HepG2 (cell line): ENCODE measurements around the gene PMS1. TPM values are rescaled to one million over a fixed set of nuclear protein-coding genes. Genes with fewer than 3 reads are reported as not detected.

Experiments used
- ATAC-seq: fragments of 200-7000 bp; cut with Tn5 transposase; 3 replicates; pipeline ENCODE4 v1.9.1; 2020; ENCODE audit warnings: mild to moderate bottlenecking, moderate library complexity
- BruUV-seq: library from RNA; stranded (reverse); fragments of 400-500 nt; replicated peaks from 2 replicates; lab custom pipeline; 2021; lab: Mats Ljungman, UMichigan
- CTCF ChIA-PET: fragments of 300-600 bp; formaldehyde crosslinking; extraction: SDS; loops from one replicate; lab custom pipeline; 2021; ENCODE audit warnings: low total read pairs, inconsistent platforms, low intra/inter-chr PET ratio; lab: Yijun Ruan, JAX
- POLR2A ChIA-PET: fragments of 350-600 bp; sonication (Branson Sonifier 250); formaldehyde crosslinking; loops from one replicate; lab custom pipeline; 2020; ENCODE audit warnings: antibody characterized with exemption, inconsistent platforms; lab: Yijun Ruan, JAX
- DNase-seq: peaks from one replicate; pipeline ENCODE4 v3.0.0-alpha.2; 2015; ENCODE audit warnings: low spot score
- FAIRE-seq: peaks from 3 replicates; lab custom pipeline; 2011; peaks lifted over from hg19 to GRCh38; lab: Jason Lieb, UNC
- H2AFZ ChIP-seq: one replicate; pipeline ENCODE4 v1.6.1; 2011; ENCODE audit warnings: low read length, inconsistent platforms
- H3K27ac ChIP-seq: fragments of 300-600 bp; 3 replicates; pipeline ENCODE4 v1.8.0; 2011; ENCODE audit warnings: mixed run types, mild to moderate bottlenecking, mixed read lengths, low read length, inconsistent platforms; ENCODE audit not compliant: insufficient read depth; ENCODE audit errors: extremely low read length
- H3K27me3 ChIP-seq, 2 experiments: fragments of 200-600 bp in 1 of 2; 2 replicates in 1 of 2; 3 replicates in 1 of 2; pipeline versions ENCODE4 v1.6.0 to v1.8.0; 2011; ENCODE audit warnings: low read length in 2 of 2, mild to moderate bottlenecking in 2 of 2, moderate library complexity in 2 of 2, inconsistent platforms in 1 of 2; ENCODE audit not compliant: insufficient read depth in 2 of 2, control insufficient read depth in 1 of 2
- H3K36me3 ChIP-seq, 2 experiments: fragments of 200-600 bp in 1 of 2; replicated peaks in 1 of 2; 2 replicates in 1 of 2; 3 replicates in 1 of 2; pipeline versions ENCODE4 v1.5.1 to v1.8.0; 2011; ENCODE audit warnings: low read length in 2 of 2, inconsistent platforms in 1 of 2; ENCODE audit not compliant: insufficient read depth in 2 of 2, control insufficient read depth in 1 of 2
- H3K4me1 ChIP-seq: 2 replicates; pipeline ENCODE4 v1.5.1; 2012; ENCODE audit warnings: low read length, inconsistent platforms; ENCODE audit not compliant: insufficient read depth
- H3K4me2 ChIP-seq: 2 replicates; pipeline ENCODE4 v1.6.0; 2011; ENCODE audit warnings: low read depth, low read length, inconsistent platforms
- H3K4me3 ChIP-seq, 3 experiments: fragments of 200-600 bp in 1 of 3; sonication (generic), shearing (Covaris generic) in 1 of 3; replicated peaks in 1 of 3; 2 replicates each; pipeline ENCODE4 v1.5.1; 2011 to 2016; ENCODE audit warnings: low read length in 3 of 3, inconsistent platforms in 2 of 3, low read depth in 2 of 3, mild to moderate bottlenecking in 2 of 3, control low read depth in 1 of 3, mixed read lengths in 1 of 3; ENCODE audit not compliant: insufficient read depth in 1 of 3
- H3K79me2 ChIP-seq: one replicate; pipeline ENCODE4 v1.6.1; 2011; ENCODE audit warnings: low read length, inconsistent platforms; ENCODE audit not compliant: insufficient read depth
- H3K9ac ChIP-seq: 2 replicates; pipeline ENCODE4 v1.6.0; 2011; ENCODE audit warnings: mild to moderate bottlenecking, low read depth, low read length, inconsistent platforms; ENCODE audit not compliant: insufficient read depth
- H3K9me3 ChIP-seq: 2 replicates; pipeline ENCODE4 v1.5.1; 2012; ENCODE audit warnings: mild to moderate bottlenecking, low read length
- H4K20me1 ChIP-seq: 2 replicates; pipeline ENCODE4 v1.6.0; 2011; ENCODE audit warnings: inconsistent platforms, mild to moderate bottlenecking, low read length, moderate library complexity; ENCODE audit not compliant: insufficient read depth
- CENPT ChIP-seq: sonication (generic); formaldehyde crosslinking; IDR thresholded peaks from 2 replicates; pipeline ENCODE4 v1.8.0; 2022; ENCODE audit warnings: low read depth, mild to moderate bottlenecking, moderate library complexity, missing genetic modification reagents
- GFI1 ChIP-seq: sonication (generic); formaldehyde crosslinking; IDR thresholded peaks from 2 replicates; pipeline ENCODE4 v1.5.0; 2020; ENCODE audit warnings: missing genetic modification reagents, mild to moderate bottlenecking, borderline replicate concordance
- HES4 ChIP-seq: sonication (generic); formaldehyde crosslinking; IDR thresholded peaks from 2 replicates; pipeline ENCODE4 v1.9.0; 2021; ENCODE audit warnings: mild to moderate bottlenecking, missing genetic modification reagents, borderline replicate concordance
- JDP2 ChIP-seq: sonication (generic); formaldehyde crosslinking; IDR thresholded peaks from 2 replicates; pipeline ENCODE4 v1.8.1; 2022; ENCODE audit warnings: missing genetic modification reagents, borderline replicate concordance
- MLLT10 ChIP-seq: sonication (generic); formaldehyde crosslinking; IDR thresholded peaks from 2 replicates; pipeline ENCODE4 v1.4.0; 2020; ENCODE audit warnings: missing genetic modification reagents
- NR3C1 ChIP-seq: sonication (generic); formaldehyde crosslinking; IDR thresholded peaks from 2 replicates; pipeline ENCODE4 v1.4.0; 2020; ENCODE audit warnings: missing genetic modification reagents
- SCMH1 ChIP-seq: sonication (generic); formaldehyde crosslinking; IDR thresholded peaks from 2 replicates; pipeline ENCODE4 v1.9.0; 2021; ENCODE audit warnings: missing genetic modification reagents, mild to moderate bottlenecking, borderline replicate concordance
- SNAPC2 ChIP-seq: sonication (generic); formaldehyde crosslinking; IDR thresholded peaks from 2 replicates; pipeline ENCODE4 v1.8.1; 2022; ENCODE audit warnings: mild to moderate bottlenecking, missing genetic modification reagents
- SOX5 ChIP-seq: IDR thresholded peaks from 2 replicates; pipeline ENCODE4 v1.6.1; 2016; ENCODE audit warnings: borderline replicate concordance
- SP1 ChIP-seq, 2 experiments: fragments of 450-650 bp in 1 of 2; sonication (generic) in 1 of 2; formaldehyde crosslinking in 1 of 2; IDR thresholded peaks; 2 replicates each; pipeline versions ENCODE4 v1.4.0 to v1.6.1; 2016 to 2020; ENCODE audit warnings: missing genetic modification reagents in 1 of 2
- ZNF225 ChIP-seq: sonication (generic); formaldehyde crosslinking; IDR thresholded peaks from 2 replicates; pipeline ENCODE4 v1.4.0; 2020; ENCODE audit warnings: mild to moderate bottlenecking, missing genetic modification reagents
- ZNF761 ChIP-seq: sonication (generic); formaldehyde crosslinking; conservative IDR thresholded peaks from 2 replicates; pipeline ENCODE4 v1.4.0; 2020; ENCODE audit warnings: mild to moderate bottlenecking, missing genetic modification reagents
- ZNF780A ChIP-seq: sonication (generic); formaldehyde crosslinking; IDR thresholded peaks from 2 replicates; pipeline ENCODE4 v1.8.0; 2022; ENCODE audit warnings: mild to moderate bottlenecking, missing genetic modification reagents, moderate library complexity
- ZSCAN30 ChIP-seq: sonication (generic); formaldehyde crosslinking; IDR thresholded peaks from 2 replicates; pipeline ENCODE4 v1.5.0; 2020; ENCODE audit warnings: mild to moderate bottlenecking, missing genetic modification reagents
- WGBS: methylation state at CpG from one replicate; pipeline ENCODE4 v1.1.6; 2017; ENCODE audit warnings: low lambda C conversion rate; 5-methylcytosine and 5-hydroxymethylcytosine counted together
- in situ Hi-C: cut with HindIII; loops from 2 replicates; pipeline ENCODE4 v1.10.0; 2017; ENCODE audit warnings: low pct_unique_long_range_greater_than_20kb; ENCODE audit not compliant: extremely low pct_ligation_motif_present
- intact Hi-C: fragments of 100-400 bp; cut with micrococcal nuclease; formaldehyde crosslinking; loops from one replicate; pipeline ENCODE4 v1.10.0; 2022; ENCODE audit not compliant: unreplicated experiment
- polyA plus RNA-seq, 8 experiments: library from polyadenylated mRNA; depleted of rRNA in 3 of 8; stranded (reverse) in 7 of 8; unstranded in 1 of 8; fragments of >200 nt; fragmentation: Illumina TruSeq in 4 of 8; extraction: Trizol in 4 of 8; gene quantifications; 2 replicates each; pipeline versions ENCODE4 v1.2.1 to v1.2.3, GENCODE V29; 2011 to 2016; ENCODE audit warnings: low read depth in 4 of 8, missing spikeins in 1 of 8, mixed read lengths in 1 of 8; ENCODE audit not compliant: insufficient read depth in 1 of 8
- total RNA-seq, 5 experiments: library from RNA; depleted of rRNA; stranded (reverse); fragments of >200 nt; fragmentation: Illumina TruSeq; extraction: Trizol; gene quantifications; 2 replicates each; pipeline ENCODE4 v1.2.3, GENCODE V29; 2016; ENCODE audit warnings: low read depth in 1 of 5
- TF ChIP-seq, protein P1 (sequence below): IDR thresholded peaks from 2 replicates; pipeline ENCODE4 v1.6.1; 2018; ENCODE audit warnings: missing genetic modification reagents, mild to moderate bottlenecking, missing compliant biosample characterization
- TF ChIP-seq, protein P2 (sequence below): sonication (generic); formaldehyde crosslinking; IDR thresholded peaks from 2 replicates; pipeline ENCODE4 v1.4.0; 2020; ENCODE audit warnings: mild to moderate bottlenecking, low read depth, missing genetic modification reagents

PMS1 gene
- total and polyA plus RNA-seq, 2 of the 13 experiments (the other 11 are each of a cell fraction or from before 2014, with no cell fraction given), result 14.6 to 39.9 TPM

GRCh38 chr2:189851174-189851826 is 67.0 kb downstream of the PMS1 start:
- H4K20me1 ChIP-seq, result no peaks in the 10 kb centered on the region
- intact Hi-C loops (no loop called here), in situ Hi-C loops (no loop called here)
- no peaks in the 10 kb centered on the region for H3K27me3 ChIP-seq
- TF ChIP-seq ZNF225 (CRISPR knock-in tag), result no peak
- no peak for TF ChIP-seq SP1 (IDR thresholded peaks at IDR 0.05)
- no peak for TF ChIP-seq SP1 (CRISPR knock-in tag; IDR thresholded peaks at IDR 0.05)
- no peak for TF ChIP-seq SCMH1 (CRISPR knock-in tag)
- no peak for TF ChIP-seq SOX5 (CRISPR knock-in tag)
- TF ChIP-seq JDP2, result no peak
- TF ChIP-seq, protein P1, sequence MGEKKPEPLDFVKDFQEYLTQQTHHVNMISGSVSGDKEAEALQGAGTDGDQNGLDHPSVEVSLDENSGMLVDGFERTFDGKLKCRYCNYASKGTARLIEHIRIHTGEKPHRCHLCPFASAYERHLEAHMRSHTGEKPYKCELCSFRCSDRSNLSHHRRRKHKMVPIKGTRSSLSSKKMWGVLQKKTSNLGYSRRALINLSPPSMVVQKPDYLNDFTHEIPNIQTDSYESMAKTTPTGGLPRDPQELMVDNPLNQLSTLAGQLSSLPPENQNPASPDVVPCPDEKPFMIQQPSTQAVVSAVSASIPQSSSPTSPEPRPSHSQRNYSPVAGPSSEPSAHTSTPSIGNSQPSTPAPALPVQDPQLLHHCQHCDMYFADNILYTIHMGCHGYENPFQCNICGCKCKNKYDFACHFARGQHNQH (CRISPR knock-in tag), result no peak
- H3K79me2 ChIP-seq, result no peaks in the 10 kb centered on the region
- peaks cover 11 to 54% of the 10 kb centered on the region in 2 experiments for H3K36me3 ChIP-seq
- ChIA-PET POLR2A (no interaction called here), CTCF (no interaction called here)
- no peak overlapping the region for H3K4me2 ChIP-seq
- no peaks in the 10 kb centered on the region for H3K4me1 ChIP-seq
- no peak for ATAC-seq
- no peak for DNase-seq
- H3K27ac ChIP-seq, result no peak overlapping the region
- H3K9ac ChIP-seq, result no peak overlapping the region
- no TSS peak for BruUV-seq
- no peak overlapping the region for H3K4me3 ChIP-seq
- WGBS, result 100% methylated on average over 1 of the region's 1 CpG
- no peak overlapping the region for H2AFZ ChIP-seq
- FAIRE-seq, result no peak
- H3K9me3 ChIP-seq, result no peaks in the 10 kb centered on the region

DNA sequence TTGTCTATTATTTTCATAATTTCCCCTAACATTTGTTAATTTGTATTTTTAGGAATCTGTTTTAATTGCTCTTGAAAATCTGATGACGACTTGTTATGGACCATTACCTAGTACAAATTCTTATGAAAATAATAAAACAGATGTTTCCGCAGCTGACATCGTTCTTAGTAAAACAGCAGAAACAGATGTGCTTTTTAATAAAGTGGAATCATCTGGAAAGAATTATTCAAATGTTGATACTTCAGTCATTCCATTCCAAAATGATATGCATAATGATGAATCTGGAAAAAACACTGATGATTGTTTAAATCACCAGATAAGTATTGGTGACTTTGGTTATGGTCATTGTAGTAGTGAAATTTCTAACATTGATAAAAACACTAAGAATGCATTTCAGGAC is 69.9 kb downstream of the PMS1 start:
- Histone ChIP-seq H3K36me3 (peaks cover 5 to 45% of the 10 kb centered on the region in 2 experiments), H3K27me3 (no peaks in the 10 kb centered on the region), H3K27ac (no peak overlapping the region), H3K9ac (no peak overlapping the region), H4K20me1 (no peaks in the 10 kb centered on the region), H3K4me3 (no peak overlapping the region), H3K4me2 (no peak overlapping the region), H3K79me2 (no peaks in the 10 kb centered on the region), H3K9me3 (no peaks in the 10 kb centered on the region), H2AFZ (no peak overlapping the region), H3K4me1 (no peaks in the 10 kb centered on the region)
- no peak for DNase-seq
- ChIA-PET CTCF (no interaction called here), POLR2A (no interaction called here)
- FAIRE-seq, result no peak
- BruUV-seq, result no TSS peak
- ATAC-seq, result no peak
- in situ Hi-C loops (no loop called here), intact Hi-C loops (no loop called here)
- WGBS, result 98% methylated on average over 3 of the region's 3 CpGs
- TF ChIP-seq NR3C1 (CRISPR knock-in tag), result no peak
- no peak for TF ChIP-seq CENPT (CRISPR knock-in tag)
- TF ChIP-seq ZSCAN30 (CRISPR knock-in tag), result no peak
- no peak for TF ChIP-seq SNAPC2 (CRISPR knock-in tag)
- TF ChIP-seq GFI1 (CRISPR knock-in tag), result no peak
- TF ChIP-seq, protein P2, sequence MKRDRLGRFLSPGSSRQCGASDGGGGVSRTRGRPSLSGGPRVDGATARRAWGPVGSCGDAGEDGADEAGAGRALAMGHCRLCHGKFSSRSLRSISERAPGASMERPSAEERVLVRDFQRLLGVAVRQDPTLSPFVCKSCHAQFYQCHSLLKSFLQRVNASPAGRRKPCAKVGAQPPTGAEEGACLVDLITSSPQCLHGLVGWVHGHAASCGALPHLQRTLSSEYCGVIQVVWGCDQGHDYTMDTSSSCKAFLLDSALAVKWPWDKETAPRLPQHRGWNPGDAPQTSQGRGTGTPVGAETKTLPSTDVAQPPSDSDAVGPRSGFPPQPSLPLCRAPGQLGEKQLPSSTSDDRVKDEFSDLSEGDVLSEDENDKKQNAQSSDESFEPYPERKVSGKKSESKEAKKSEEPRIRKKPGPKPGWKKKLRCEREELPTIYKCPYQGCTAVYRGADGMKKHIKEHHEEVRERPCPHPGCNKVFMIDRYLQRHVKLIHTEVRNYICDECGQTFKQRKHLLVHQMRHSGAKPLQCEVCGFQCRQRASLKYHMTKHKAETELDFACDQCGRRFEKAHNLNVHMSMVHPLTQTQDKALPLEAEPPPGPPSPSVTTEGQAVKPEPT (CRISPR knock-in tag), result no peak
- no peak for TF ChIP-seq ZNF780A (CRISPR knock-in tag)
- TF ChIP-seq MLLT10, result no peak
- TF ChIP-seq ZNF761, result no peak
- TF ChIP-seq HES4, result no peak
